ENCODE data around the gene NKAPL. TPM values are rescaled to one million over a fixed set of nuclear protein-coding genes. Genes with fewer than 3 reads are reported as not detected.

Gene NKAPL
- total RNA-seq, 1 donor from 2014 or later = not detected

- H3K27me3 Mint-ChIP-seq (ENCODE audit: low read depth) = no peaks in the 10 kb centered on the region
- H3K9me3 Mint-ChIP-seq = no peaks in the 10 kb centered on the region
- H3K36me3 Mint-ChIP-seq (ENCODE audit: low read depth) = peaks cover 48% of the 10 kb centered on the region
- no peak for DNase-seq (ENCODE audit: low read depth, low spot score)
- no peak overlapping the region for H3K27ac Mint-ChIP-seq (ENCODE audit: unreplicated experiment)
- TF ChIP-seq, protein P1, sequence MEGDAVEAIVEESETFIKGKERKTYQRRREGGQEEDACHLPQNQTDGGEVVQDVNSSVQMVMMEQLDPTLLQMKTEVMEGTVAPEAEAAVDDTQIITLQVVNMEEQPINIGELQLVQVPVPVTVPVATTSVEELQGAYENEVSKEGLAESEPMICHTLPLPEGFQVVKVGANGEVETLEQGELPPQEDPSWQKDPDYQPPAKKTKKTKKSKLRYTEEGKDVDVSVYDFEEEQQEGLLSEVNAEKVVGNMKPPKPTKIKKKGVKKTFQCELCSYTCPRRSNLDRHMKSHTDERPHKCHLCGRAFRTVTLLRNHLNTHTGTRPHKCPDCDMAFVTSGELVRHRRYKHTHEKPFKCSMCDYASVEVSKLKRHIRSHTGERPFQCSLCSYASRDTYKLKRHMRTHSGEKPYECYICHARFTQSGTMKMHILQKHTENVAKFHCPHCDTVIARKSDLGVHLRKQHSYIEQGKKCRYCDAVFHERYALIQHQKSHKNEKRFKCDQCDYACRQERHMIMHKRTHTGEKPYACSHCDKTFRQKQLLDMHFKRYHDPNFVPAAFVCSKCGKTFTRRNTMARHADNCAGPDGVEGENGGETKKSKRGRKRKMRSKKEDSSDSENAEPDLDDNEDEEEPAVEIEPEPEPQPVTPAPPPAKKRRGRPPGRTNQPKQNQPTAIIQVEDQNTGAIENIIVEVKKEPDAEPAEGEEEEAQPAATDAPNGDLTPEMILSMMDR (conservative IDR thresholded peaks at IDR 0.05) = no peak
- no peak overlapping the region for H3K4me3 Mint-ChIP-seq
- H3K4me1 Mint-ChIP-seq = no peaks in the 10 kb centered on the region
Observed at GRCh38 chr6:28235912-28236452, 23.1 kb upstream of the NKAPL start.

DNA sequence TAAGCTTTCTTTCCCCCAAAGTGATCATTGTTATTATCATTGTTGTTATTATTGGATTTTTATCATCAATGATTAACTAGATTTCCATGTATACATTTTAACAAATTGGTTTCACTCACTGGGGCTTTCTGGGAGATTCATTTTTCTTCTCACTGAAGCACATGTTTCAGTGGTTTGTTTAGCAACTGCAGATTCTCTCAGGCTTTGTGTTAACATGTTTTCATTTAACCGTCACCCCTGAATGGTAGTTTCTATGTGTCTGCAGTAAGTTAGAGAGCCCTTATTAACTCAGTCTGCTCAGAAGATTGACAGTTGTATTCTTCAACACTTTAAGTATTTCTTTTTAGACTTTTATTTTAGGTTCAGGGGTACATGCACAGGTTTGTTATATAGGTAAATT lies 19.5 kb upstream of the NKAPL start:
- Mint-ChIP-seq H3K27me3 (ENCODE audit: low read depth) (no peaks in the 10 kb centered on the region), H3K4me1 (no peaks in the 10 kb centered on the region), H3K9me3 (no peaks in the 10 kb centered on the region), H3K27ac (ENCODE audit: unreplicated experiment) (no peak overlapping the region), H3K4me3 (no peak overlapping the region), H3K36me3 (ENCODE audit: low read depth) (peaks cover 19% of the 10 kb centered on the region)
- TF ChIP-seq, protein P1 (conservative IDR thresholded peaks at IDR 0.05) = no peak
- no peak for DNase-seq (ENCODE audit: low read depth, low spot score)

DNA sequence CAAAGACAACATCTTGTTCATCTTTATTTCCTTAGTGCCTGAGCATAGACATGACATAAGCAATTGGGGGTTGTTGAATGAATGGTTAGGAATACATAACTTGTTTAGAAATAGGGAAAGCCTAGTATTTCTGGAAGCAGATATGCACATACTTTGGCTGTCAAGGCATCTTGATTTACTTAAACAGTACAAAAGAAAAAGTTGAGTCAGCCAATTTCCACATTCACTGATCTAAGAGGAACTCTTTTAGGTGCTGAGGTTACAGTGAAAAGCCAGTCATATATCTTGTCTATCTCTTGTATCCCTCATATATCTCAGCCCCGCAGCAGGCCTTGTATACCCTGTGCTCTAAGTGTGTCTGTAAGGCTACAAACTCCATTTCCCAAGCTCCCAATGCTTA lies 18.6 kb upstream of the NKAPL start:
- no peak for DNase-seq (ENCODE audit: low read depth, low spot score)
- Mint-ChIP-seq H3K4me3 (no peak overlapping the region), H3K27me3 (ENCODE audit: low read depth) (no peaks in the 10 kb centered on the region), H3K27ac (ENCODE audit: unreplicated experiment) (no peak overlapping the region), H3K9me3 (no peaks in the 10 kb centered on the region), H3K36me3 (ENCODE audit: low read depth) (peaks cover 16% of the 10 kb centered on the region), H3K4me1 (no peaks in the 10 kb centered on the region)
- TF ChIP-seq, protein P1 (conservative IDR thresholded peaks at IDR 0.05) = no peak

GRCh38 chr6:28243946-28244345 lies 15.2 kb upstream of the NKAPL start:
- no peak for DNase-seq (ENCODE audit: low read depth, low spot score)
- no peaks in the 10 kb centered on the region for H3K9me3 Mint-ChIP-seq
- H3K36me3 Mint-ChIP-seq (ENCODE audit: low read depth) = peaks cover 10% of the 10 kb centered on the region
- H3K27me3 Mint-ChIP-seq (ENCODE audit: low read depth) = no peaks in the 10 kb centered on the region
- no peaks in the 10 kb centered on the region for H3K4me1 Mint-ChIP-seq
- no peak overlapping the region for H3K4me3 Mint-ChIP-seq
- TF ChIP-seq, protein P1 (conservative IDR thresholded peaks at IDR 0.05) = no peak
- H3K27ac Mint-ChIP-seq (ENCODE audit: unreplicated experiment) = no peak overlapping the region

GRCh38 chr6:28245206-28245941 lies 13.7 kb upstream of the NKAPL start:
- peak overlapping the region; percentile 41 for H3K4me3 Mint-ChIP-seq
- TF ChIP-seq, protein P1 (conservative IDR thresholded peaks at IDR 0.05) = no peak
- no peak overlapping the region for H3K27ac Mint-ChIP-seq (ENCODE audit: unreplicated experiment)
- H3K9me3 Mint-ChIP-seq = no peaks in the 10 kb centered on the region
- peaks cover 3% of the 10 kb centered on the region for H3K4me1 Mint-ChIP-seq
- DNase-seq (ENCODE audit: low read depth, low spot score) = no peak
- no peaks in the 10 kb centered on the region for H3K27me3 Mint-ChIP-seq (ENCODE audit: low read depth)
- peaks cover 10% of the 10 kb centered on the region for H3K36me3 Mint-ChIP-seq (ENCODE audit: low read depth)
